ENCODE measurements around the gene BSG. TPM values are rescaled to one million over a fixed set of nuclear protein-coding genes. Genes with fewer than 3 reads are reported as not detected.

Gene BSG
- total and polyA plus RNA-seq, 10 of the 15 experiments (the other 5 are each of a cell fraction or from before 2014, with no cell fraction given), result 2.8 to 297 (median 199) TPM

- TF ChIP-seq BCLAF1 (IDR thresholded peaks at IDR 0.05), result no peak
- no peak; the same call in 1 of the 2 replicates for TF ChIP-seq ZNF687 (IDR thresholded peaks at IDR 0.05)
- TF ChIP-seq SMC3 (IDR thresholded peaks at IDR 0.05; ENCODE audit: borderline replicate concordance, low read length), result no peak
- peak; percentile 95 for TF ChIP-seq MXI1 (IDR thresholded peaks at IDR 0.05; ENCODE audit: low read depth, low read length)
- TF ChIP-seq HSF1 (IDR thresholded peaks at IDR 0.05; ENCODE audit: low read depth, low read length), result no peak
- TF ChIP-seq FOS (IDR thresholded peaks at IDR 0.05; ENCODE audit: borderline replicate concordance, extremely low read depth, insufficient read length), result no peak
- no peak for TF ChIP-seq CTCF (IDR thresholded peaks at IDR 0.05 in 2 of 3, conservative IDR thresholded peaks at IDR 0.05 in 1 of 3; ENCODE audit: control insufficient read depth in 2 of 3, extremely low read depth in 1 of 3, insufficient read depth in 1 of 3, low read depth in 3 of 3, low read length in 3 of 3)
- no peak for TF ChIP-seq FOXM1 (IDR thresholded peaks at IDR 0.05; ENCODE audit: low read depth, low read length)
- no peak for TF ChIP-seq E2F4 (IDR thresholded peaks at IDR 0.05; ENCODE audit: low read depth, low read length)
- no peak for TF ChIP-seq WRNIP1 (IDR thresholded peaks at IDR 0.05; ENCODE audit: borderline replicate concordance, low read depth, low read length)
- TF ChIP-seq IKZF1 (conservative IDR thresholded peaks at IDR 0.05), result peak; percentile 70
- TF ChIP-seq SIX5 (IDR thresholded peaks at IDR 0.05; ENCODE audit: low read depth, low read length, severe bottlenecking), result no peak
- TF ChIP-seq USF1 (IDR thresholded peaks at IDR 0.05; ENCODE audit: borderline replicate concordance, extremely low read length, insufficient read depth, low read depth, low read length), result no peak
Observed at GRCh38 chr19:574658-575526, 2.5 kb downstream of the BSG start (continued).
